Osteoblast (primary cell): Measurements from ENCODE around the gene BRCA2. TPM values are rescaled to one million over a fixed set of nuclear protein-coding genes. Genes with fewer than 3 reads are reported as not detected.

ENCODE experiments used
- DNase-seq: peaks from one replicate; pipeline ENCODE4 v3.0.0; 2011; ENCODE audit warnings: low spot score, mixed read lengths; ENCODE audit not compliant: insufficient read length; ENCODE audit errors: missing footprints
- H2AFZ ChIP-seq: 2 replicates; pipeline ENCODE4 v1.6.0; 2011; ENCODE audit warnings: mild to moderate bottlenecking, low read length
- H3K27ac ChIP-seq: 2 replicates; pipeline ENCODE4 v1.5.1; 2011; ENCODE audit warnings: mild to moderate bottlenecking, low read depth, low read length, moderate library complexity
- H3K27me3 ChIP-seq: 2 replicates; pipeline ENCODE4 v1.6.0; 2012; ENCODE audit warnings: mild to moderate bottlenecking, control low read depth, inconsistent platforms, low read length, moderate library complexity; ENCODE audit not compliant: insufficient read depth
- H3K36me3 ChIP-seq: 2 replicates; pipeline ENCODE4 v1.5.1; 2011; ENCODE audit warnings: mild to moderate bottlenecking, low read length, control low read depth, moderate library complexity; ENCODE audit not compliant: insufficient read depth
- H3K4me1 ChIP-seq: 2 replicates; pipeline ENCODE4 v1.5.1; 2011; ENCODE audit warnings: mild to moderate bottlenecking, low read length, control low read depth, moderate library complexity; ENCODE audit not compliant: insufficient read depth
- H3K4me2 ChIP-seq: 2 replicates; pipeline ENCODE4 v1.6.0; 2011; ENCODE audit warnings: mild to moderate bottlenecking, low read length; ENCODE audit not compliant: insufficient read depth
- H3K4me3 ChIP-seq: fragments of 200-600 bp; sonication (generic); 3 replicates; pipeline ENCODE4 v1.5.1; 2012; ENCODE audit warnings: mild to moderate bottlenecking, low read length, inconsistent platforms; ENCODE audit not compliant: insufficient read depth
- H3K79me2 ChIP-seq: 2 replicates; pipeline ENCODE4 v1.6.0; 2012; ENCODE audit warnings: mild to moderate bottlenecking, low read length, control low read depth, inconsistent platforms; ENCODE audit not compliant: insufficient read depth
- H3K9me3 ChIP-seq: 2 replicates; pipeline ENCODE4 v1.5.1; 2011; ENCODE audit warnings: low read depth, low read length, control low read depth
- H4K20me1 ChIP-seq: 2 replicates; pipeline ENCODE4 v1.6.0; 2012; ENCODE audit warnings: mild to moderate bottlenecking, low read length, control low read depth; ENCODE audit not compliant: insufficient read depth
- total RNA-seq: library from RNA; depleted of rRNA; stranded (reverse); fragments of >200 nt; gene quantifications from 2 replicates; pipeline ENCODE4 v1.2.3, GENCODE V29; 2012
- TF ChIP-seq, protein P1 (sequence below): IDR thresholded peaks from 2 replicates; pipeline ENCODE4 v1.5.1; 2011; ENCODE audit warnings: mild to moderate bottlenecking, low read depth, low read length, moderate library complexity; ENCODE audit errors: extremely low read depth

Gene BRCA2
- total RNA-seq, 1 donor, result 4.7 TPM

DNA sequence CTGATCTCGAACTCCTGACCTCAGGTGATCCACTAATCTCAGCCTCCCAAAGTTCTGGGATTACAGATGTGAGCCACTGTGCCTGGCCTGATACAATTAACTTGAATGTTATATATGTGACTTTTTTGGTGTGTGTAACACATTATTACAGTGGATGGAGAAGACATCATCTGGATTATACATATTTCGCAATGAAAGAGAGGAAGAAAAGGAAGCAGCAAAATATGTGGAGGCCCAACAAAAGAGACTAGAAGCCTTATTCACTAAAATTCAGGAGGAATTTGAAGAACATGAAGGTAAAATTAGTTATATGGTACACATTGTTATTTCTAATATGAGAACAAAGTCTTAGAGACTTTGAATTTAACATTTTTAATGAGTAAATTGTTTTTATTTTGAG, 55.5 kb downstream of the BRCA2 start:
- no peak overlapping the region for H3K4me2 ChIP-seq
- no peak overlapping the region for H3K27ac ChIP-seq
- H3K36me3 ChIP-seq, result peaks cover 3% of the 10 kb centered on the region
- no peaks in the 10 kb centered on the region for H3K4me1 ChIP-seq
- no peaks in the 10 kb centered on the region for H3K79me2 ChIP-seq
- no peak overlapping the region for H3K4me3 ChIP-seq
- H3K9me3 ChIP-seq, result no peaks in the 10 kb centered on the region
- no peaks in the 10 kb centered on the region for H3K27me3 ChIP-seq
- no peak overlapping the region for H2AFZ ChIP-seq
- TF ChIP-seq, protein P1, sequence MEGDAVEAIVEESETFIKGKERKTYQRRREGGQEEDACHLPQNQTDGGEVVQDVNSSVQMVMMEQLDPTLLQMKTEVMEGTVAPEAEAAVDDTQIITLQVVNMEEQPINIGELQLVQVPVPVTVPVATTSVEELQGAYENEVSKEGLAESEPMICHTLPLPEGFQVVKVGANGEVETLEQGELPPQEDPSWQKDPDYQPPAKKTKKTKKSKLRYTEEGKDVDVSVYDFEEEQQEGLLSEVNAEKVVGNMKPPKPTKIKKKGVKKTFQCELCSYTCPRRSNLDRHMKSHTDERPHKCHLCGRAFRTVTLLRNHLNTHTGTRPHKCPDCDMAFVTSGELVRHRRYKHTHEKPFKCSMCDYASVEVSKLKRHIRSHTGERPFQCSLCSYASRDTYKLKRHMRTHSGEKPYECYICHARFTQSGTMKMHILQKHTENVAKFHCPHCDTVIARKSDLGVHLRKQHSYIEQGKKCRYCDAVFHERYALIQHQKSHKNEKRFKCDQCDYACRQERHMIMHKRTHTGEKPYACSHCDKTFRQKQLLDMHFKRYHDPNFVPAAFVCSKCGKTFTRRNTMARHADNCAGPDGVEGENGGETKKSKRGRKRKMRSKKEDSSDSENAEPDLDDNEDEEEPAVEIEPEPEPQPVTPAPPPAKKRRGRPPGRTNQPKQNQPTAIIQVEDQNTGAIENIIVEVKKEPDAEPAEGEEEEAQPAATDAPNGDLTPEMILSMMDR, result no peak
- no peaks in the 10 kb centered on the region for H4K20me1 ChIP-seq
- DNase-seq, result no peak

DNA sequence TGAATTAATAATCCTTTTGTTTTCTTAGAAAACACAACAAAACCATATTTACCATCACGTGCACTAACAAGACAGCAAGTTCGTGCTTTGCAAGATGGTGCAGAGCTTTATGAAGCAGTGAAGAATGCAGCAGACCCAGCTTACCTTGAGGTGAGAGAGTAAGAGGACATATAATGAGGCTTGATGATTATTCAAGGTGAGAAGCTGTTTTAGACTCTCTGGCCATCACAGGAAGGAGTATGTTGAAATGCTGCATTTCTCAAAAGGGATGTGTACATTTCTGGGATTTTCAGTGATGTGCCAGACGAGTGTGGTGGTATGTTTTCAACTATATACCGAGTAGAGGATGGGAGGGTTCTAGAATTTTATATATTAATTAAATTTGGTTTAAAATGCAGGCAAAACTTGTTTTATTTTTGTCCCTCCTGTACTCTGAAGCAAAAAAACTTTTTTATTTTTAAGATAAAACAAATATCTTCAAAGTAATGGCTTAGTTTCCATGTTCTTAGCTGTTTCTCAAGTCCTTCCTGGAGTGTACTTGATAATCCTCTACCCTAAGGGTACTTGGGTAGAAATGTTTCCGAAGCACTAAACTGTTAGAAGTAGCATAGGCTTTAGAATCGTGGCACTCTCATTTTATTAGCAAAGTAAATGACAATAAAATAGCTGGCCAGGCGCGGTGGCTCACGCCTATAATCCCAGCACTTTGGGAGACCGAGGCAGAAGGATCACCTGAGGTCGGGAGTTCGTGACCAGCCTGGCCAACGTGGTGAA, 61.5 kb downstream of the BRCA2 start:
- Histone ChIP-seq H3K9me3 (no peaks in the 10 kb centered on the region), H3K4me1 (no peaks in the 10 kb centered on the region), H3K4me2 (no peak overlapping the region), H3K36me3 (peaks cover under 1% of the 10 kb centered on the region), H3K27me3 (no peaks in the 10 kb centered on the region), H3K4me3 (no peak overlapping the region), H2AFZ (no peak overlapping the region), H3K27ac (no peak overlapping the region), H3K79me2 (no peaks in the 10 kb centered on the region), H4K20me1 (no peaks in the 10 kb centered on the region)
- no peak for DNase-seq
- TF ChIP-seq, protein P1, result no peak

DNA sequence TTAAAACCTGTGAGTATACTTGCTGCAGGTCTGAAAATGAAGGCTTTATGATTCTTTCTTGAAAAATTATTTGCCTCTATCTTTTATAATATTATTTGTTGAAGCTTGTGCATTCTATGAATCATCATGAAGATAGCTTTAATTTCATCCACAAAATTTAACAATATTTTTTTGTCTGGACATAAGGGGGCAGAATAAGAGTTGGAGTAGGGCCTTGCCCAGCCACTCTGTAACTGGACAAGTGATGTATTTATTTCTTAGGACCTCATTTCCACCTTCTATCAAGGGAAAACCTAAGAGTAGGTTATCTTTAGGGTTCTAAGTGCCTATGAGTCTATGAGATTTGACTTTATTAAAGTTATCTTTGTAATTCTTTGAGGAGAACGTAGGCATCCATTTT, 62.7 kb downstream of the BRCA2 start:
- no peaks in the 10 kb centered on the region for H4K20me1 ChIP-seq
- TF ChIP-seq, protein P1, result peak; percentile 17
- no peaks in the 10 kb centered on the region for H3K36me3 ChIP-seq
- no peak overlapping the region for H3K4me2 ChIP-seq
- no peaks in the 10 kb centered on the region for H3K4me1 ChIP-seq
- H3K9me3 ChIP-seq, result no peaks in the 10 kb centered on the region
- peak overlapping the region; percentile 69 for H2AFZ ChIP-seq
- no peaks in the 10 kb centered on the region for H3K79me2 ChIP-seq
- no peak overlapping the region for H3K4me3 ChIP-seq
- no peaks in the 10 kb centered on the region for H3K27me3 ChIP-seq
- no peak overlapping the region for H3K27ac ChIP-seq
- no peak for DNase-seq

DNA sequence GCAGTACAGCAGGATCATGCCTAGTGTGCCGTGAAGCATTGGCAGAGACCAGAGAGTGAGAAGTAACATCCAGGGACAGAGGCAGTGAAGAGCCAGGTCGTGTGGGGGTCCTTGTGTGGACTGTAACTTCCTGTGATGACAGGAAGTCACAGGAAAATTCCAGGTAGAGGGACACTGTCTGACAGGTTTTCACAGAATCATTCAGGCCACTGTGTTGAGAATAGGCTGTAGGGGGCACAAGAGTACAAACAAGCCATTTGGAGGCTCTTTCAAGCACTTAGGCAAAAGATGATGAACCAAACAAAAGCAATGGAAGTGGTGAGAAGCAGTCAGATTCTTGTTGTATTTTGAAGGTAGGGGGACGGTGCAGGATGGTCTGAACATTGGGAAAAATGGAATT, 66.2 kb downstream of the BRCA2 start:
- H3K27ac ChIP-seq, result no peak overlapping the region
- no peaks in the 10 kb centered on the region for H4K20me1 ChIP-seq
- no peak overlapping the region for H3K4me2 ChIP-seq
- peak; percentile 34 for DNase-seq
- H3K36me3 ChIP-seq, result no peaks in the 10 kb centered on the region
- H3K9me3 ChIP-seq, result no peaks in the 10 kb centered on the region
- no peaks in the 10 kb centered on the region for H3K79me2 ChIP-seq
- peak overlapping the region; percentile 70 for H2AFZ ChIP-seq
- no peaks in the 10 kb centered on the region for H3K27me3 ChIP-seq
- TF ChIP-seq, protein P1, result peak; percentile 57
- no peaks in the 10 kb centered on the region for H3K4me1 ChIP-seq
- H3K4me3 ChIP-seq, result no peak overlapping the region
